Esophagus muscularis mucosa (tissue), 3 donors: ENCODE measurements around the gene HK3.

Experiments
- CTCF ChIP-seq, 3 experiments: fragments of 200-600 bp in 2 of 3; fragments of 450-650 bp in 1 of 3; sonication (generic) in 2 of 3; IDR thresholded peaks; one replicate each; pipeline ENCODE4 v1.5.1; 2017 to 2019; ENCODE audit warnings: antibody characterized with exemption in 3 of 3, mild to moderate bottlenecking in 2 of 3, moderate library complexity in 1 of 3
- POLR2A ChIP-seq: fragments of 450-650 bp; IDR thresholded peaks from one replicate; pipeline ENCODE4 v1.6.1; 2017; ENCODE audit warnings: antibody characterized with exemption, moderate library complexity, mild to moderate bottlenecking, low read depth

GRCh38 chr5:176921714-176922113, 22.6 kb upstream of the HK3 start:
- TF ChIP-seq POLR2A (no peak), CTCF (IDR thresholded peaks at IDR 0.05) (no peak)
